Ascending aorta (tissue), 2 donors: ENCODE results near the gene PPP2R1B. TPM values are rescaled to one million over a fixed set of nuclear protein-coding genes. Genes with fewer than 3 reads are reported as not detected.

Source experiments
- DNase-seq, 2 donors: peaks; one replicate each; pipeline ENCODE4 v3.0.0-alpha.2; 2019; ENCODE audit warnings: low spot score in 2 of 2
- H3K27ac ChIP-seq, 2 donors: fragments of 200-600 bp; sonication (generic); one replicate each; pipeline ENCODE4 v1.5.1; 2016 to 2017; ENCODE audit warnings: mild to moderate bottlenecking in 1 of 2
- H3K27me3 ChIP-seq: fragments of 200-600 bp; sonication (generic); one replicate; pipeline ENCODE4 v1.5.1; 2017
- H3K36me3 ChIP-seq, 2 donors: fragments of 200-600 bp; sonication (generic); one replicate each; pipeline ENCODE4 v1.5.1; 2016
- H3K4me1 ChIP-seq, 2 donors: fragments of 200-600 bp; sonication (generic); one replicate each; pipeline ENCODE4 v1.5.1; 2016 to 2017; ENCODE audit warnings: mild to moderate bottlenecking in 1 of 2
- H3K4me3 ChIP-seq, 2 donors: fragments of 200-600 bp; sonication (generic); one replicate each; pipeline ENCODE4 v1.5.1; 2016 to 2017; ENCODE audit warnings: mild to moderate bottlenecking in 1 of 2
- H3K9me3 ChIP-seq, 2 donors: fragments of 200-600 bp; sonication (generic); one replicate each; pipeline ENCODE4 v1.5.1; 2016
- intact Hi-C: fragments of 100-400 bp; cut with DNase I; formaldehyde crosslinking; loops from one replicate; pipeline ENCODE4 v1.15.1; 2023
- total RNA-seq: library from RNA; depleted of rRNA; stranded (reverse); fragments of >200 nt; gene quantifications from one replicate; pipeline ENCODE4 v1.1.0, GENCODE V29; 2016
- TF ChIP-seq, protein P1 (sequence below), 3 experiments: fragments of 200-600 bp in 2 of 3; fragments of 450-650 bp in 1 of 3; sonication (generic) in 2 of 3; IDR thresholded peaks; one replicate each; pipeline ENCODE4 v1.5.1; 2016 to 2019; ENCODE audit warnings: antibody characterized with exemption in 3 of 3, mild to moderate bottlenecking in 1 of 3, moderate library complexity in 1 of 3

PPP2R1B gene
- total RNA-seq, 1 donor from 2014 or later, result 7.7 TPM

DNA sequence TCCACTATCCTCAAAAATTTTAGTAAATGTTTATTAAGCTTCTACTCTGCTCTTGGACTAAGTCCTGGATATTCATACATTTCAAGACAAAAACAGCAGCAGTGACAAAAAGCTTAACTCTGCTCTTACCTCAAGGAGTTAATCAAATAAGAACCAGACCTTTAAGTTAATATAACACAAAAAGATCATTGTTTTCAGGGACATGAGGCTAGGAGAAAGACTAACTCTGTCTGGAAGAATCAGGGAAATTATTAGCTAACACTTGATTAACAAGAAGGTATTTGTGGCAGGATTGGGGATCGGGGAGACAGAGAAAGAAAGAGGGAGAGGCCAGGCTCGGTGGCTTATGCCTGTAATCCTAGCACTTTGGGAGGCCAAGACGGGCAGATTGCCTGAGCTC, 74.4 kb downstream of the PPP2R1B start:
- H3K4me3 ChIP-seq, result no peak overlapping the region
- no peak for DNase-seq
- no peaks in the 10 kb centered on the region for H3K27me3 ChIP-seq
- H3K4me1 ChIP-seq, result no peaks in the 10 kb centered on the region
- H3K9me3 ChIP-seq, result no peaks in the 10 kb centered on the region
- TF ChIP-seq, protein P1, sequence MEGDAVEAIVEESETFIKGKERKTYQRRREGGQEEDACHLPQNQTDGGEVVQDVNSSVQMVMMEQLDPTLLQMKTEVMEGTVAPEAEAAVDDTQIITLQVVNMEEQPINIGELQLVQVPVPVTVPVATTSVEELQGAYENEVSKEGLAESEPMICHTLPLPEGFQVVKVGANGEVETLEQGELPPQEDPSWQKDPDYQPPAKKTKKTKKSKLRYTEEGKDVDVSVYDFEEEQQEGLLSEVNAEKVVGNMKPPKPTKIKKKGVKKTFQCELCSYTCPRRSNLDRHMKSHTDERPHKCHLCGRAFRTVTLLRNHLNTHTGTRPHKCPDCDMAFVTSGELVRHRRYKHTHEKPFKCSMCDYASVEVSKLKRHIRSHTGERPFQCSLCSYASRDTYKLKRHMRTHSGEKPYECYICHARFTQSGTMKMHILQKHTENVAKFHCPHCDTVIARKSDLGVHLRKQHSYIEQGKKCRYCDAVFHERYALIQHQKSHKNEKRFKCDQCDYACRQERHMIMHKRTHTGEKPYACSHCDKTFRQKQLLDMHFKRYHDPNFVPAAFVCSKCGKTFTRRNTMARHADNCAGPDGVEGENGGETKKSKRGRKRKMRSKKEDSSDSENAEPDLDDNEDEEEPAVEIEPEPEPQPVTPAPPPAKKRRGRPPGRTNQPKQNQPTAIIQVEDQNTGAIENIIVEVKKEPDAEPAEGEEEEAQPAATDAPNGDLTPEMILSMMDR (IDR thresholded peaks at IDR 0.05), result no peak
- intact Hi-C loops, result no loop called here
- H3K27ac ChIP-seq, result no peak overlapping the region
- peaks cover 5 to 9% of the 10 kb centered on the region in 2 donors for H3K36me3 ChIP-seq

DNA sequence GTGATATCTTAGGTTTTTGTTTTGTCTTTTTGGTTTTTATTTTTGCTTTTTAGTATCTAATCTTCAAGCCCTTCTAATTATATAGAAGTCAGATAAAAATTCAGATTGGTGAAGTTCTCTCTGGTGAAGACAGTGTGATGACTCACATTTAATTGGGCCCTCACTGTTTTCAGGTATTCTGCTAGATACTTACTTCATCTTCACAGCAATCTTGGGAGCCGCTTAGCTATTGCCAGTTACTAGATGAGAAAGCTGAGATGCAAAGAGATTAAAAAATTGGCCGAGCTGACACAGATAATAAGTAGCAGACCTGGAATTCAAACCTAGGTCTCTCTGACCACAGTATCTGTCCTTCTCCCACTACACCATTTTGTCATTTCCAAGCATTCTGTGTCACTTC, 75.0 kb downstream of the PPP2R1B start:
- Histone ChIP-seq H3K27ac (no peak overlapping the region), H3K4me1 (no peaks in the 10 kb centered on the region), H3K27me3 (no peaks in the 10 kb centered on the region), H3K9me3 (no peaks in the 10 kb centered on the region), H3K4me3 (no peak overlapping the region), H3K36me3 (peaks cover 5 to 9% of the 10 kb centered on the region in 2 donors)
- intact Hi-C loops, result no loop called here
- TF ChIP-seq, protein P1 (IDR thresholded peaks at IDR 0.05), result no peak
- DNase-seq, result no peak

DNA sequence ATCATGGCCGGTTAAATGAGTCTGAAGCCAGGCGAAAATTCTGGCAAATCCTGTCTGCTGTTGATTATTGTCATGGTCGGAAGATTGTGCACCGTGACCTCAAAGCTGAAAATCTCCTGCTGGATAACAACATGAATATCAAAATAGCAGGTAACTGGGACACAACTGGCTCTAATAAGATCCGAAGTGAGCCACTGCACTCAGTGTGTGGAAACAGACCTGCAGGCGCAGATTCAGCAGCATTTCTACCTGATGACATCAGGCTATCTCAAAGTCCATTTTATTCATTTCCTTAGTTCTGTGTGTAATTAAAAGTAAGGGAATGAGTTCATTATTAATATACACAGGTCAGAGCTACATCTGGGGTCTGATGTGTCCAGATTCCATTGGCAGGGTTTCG, 78.2 kb downstream of the PPP2R1B start:
- Histone ChIP-seq H3K4me1 (no peaks in the 10 kb centered on the region), H3K36me3 (peaks cover 5 to 9% of the 10 kb centered on the region in 2 donors), H3K27me3 (no peaks in the 10 kb centered on the region), H3K9me3 (no peaks in the 10 kb centered on the region), H3K4me3 (no peak overlapping the region), H3K27ac (no peak overlapping the region)
- intact Hi-C loops, result no loop called here
- TF ChIP-seq, protein P1 (IDR thresholded peaks at IDR 0.05), result no peak
- no peak for DNase-seq

DNA sequence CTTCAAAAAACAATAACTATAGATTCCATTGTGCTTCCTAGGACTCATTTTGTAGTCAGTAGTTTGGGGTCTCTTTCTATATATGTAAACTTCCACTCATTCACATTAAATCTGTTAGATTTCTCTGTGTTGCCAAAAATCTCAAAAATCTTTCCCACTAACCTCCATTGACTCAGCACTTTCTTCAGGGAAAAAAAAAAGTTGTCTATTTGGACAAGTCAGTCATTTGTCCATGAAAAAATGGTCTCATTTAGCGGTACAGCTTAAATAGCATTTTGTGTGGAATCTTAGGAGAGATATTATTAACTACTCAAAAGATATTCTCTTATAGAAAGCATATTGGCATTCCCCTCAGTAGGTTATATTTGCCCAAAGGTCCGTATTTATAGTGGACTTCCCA, 81.9 kb downstream of the PPP2R1B start:
- intact Hi-C loops, result no loop called here
- Histone ChIP-seq H3K36me3 (peaks cover 5 to 9% of the 10 kb centered on the region in 2 donors), H3K4me3 (no peak overlapping the region), H3K27me3 (no peaks in the 10 kb centered on the region), H3K27ac (no peak overlapping the region), H3K4me1 (no peaks in the 10 kb centered on the region), H3K9me3 (no peaks in the 10 kb centered on the region)
- TF ChIP-seq, protein P1 (IDR thresholded peaks at IDR 0.05), result no peak
- no peak for DNase-seq

DNA sequence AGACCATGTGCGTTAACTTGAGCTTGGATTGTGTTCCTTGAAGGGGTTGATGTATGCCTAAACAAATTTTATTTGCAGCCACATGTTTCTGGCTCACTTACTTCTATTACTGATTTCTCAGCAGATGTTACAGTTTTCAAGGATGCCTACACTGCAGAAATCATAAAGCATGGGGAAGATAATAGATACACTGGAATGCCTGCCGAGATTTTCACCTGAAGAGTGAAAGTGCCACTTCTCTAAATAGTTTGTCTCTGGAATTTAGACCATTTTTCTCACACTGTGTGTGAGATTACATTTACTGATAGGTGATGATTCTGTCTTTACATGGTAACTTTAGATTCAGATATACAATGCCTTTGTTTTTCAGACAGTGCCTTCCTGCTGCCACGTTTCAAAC, 82.4 kb downstream of the PPP2R1B start:
- no peaks in the 10 kb centered on the region for H3K4me1 ChIP-seq
- intact Hi-C loops, result no loop called here
- no peak overlapping the region for H3K27ac ChIP-seq
- TF ChIP-seq, protein P1 (IDR thresholded peaks at IDR 0.05), result no peak
- H3K4me3 ChIP-seq, result no peak overlapping the region
- no peaks in the 10 kb centered on the region for H3K9me3 ChIP-seq
- no peaks in the 10 kb centered on the region for H3K27me3 ChIP-seq
- peaks cover 5 to 9% of the 10 kb centered on the region in 2 donors for H3K36me3 ChIP-seq
- no peak for DNase-seq
